ENCODE measurements around the gene LRCH3. TPM values are rescaled to one million over a fixed set of nuclear protein-coding genes. Genes with fewer than 3 reads are reported as not detected.

The LRCH3 gene
- total and polyA plus RNA-seq, 9 of the 15 experiments (the other 6 are each of a cell fraction or from before 2014, with no cell fraction given) = 4.6 to 75.3 (median 30.3) TPM

- TF ChIP-seq ZNF592 (IDR thresholded peaks at IDR 0.05) (peak; percentile 87), ETS1 (conservative IDR thresholded peaks at IDR 0.05; ENCODE audit: control insufficient read depth, low read depth, low read length) (peak; percentile 55; the same call in 1 of the 2 replicates), SMARCA5 (IDR thresholded peaks at IDR 0.05) (no peak), TEAD4 (IDR thresholded peaks at IDR 0.05; ENCODE audit: low read length) (peak; percentile 6; the same call in 1 of the 2 replicates), TEAD4 (CRISPR knock-in tag; IDR thresholded peaks at IDR 0.05; ENCODE audit: borderline replicate concordance) (no peak), ZNF445 (CRISPR knock-in tag; IDR thresholded peaks at IDR 0.05; ENCODE audit: low read depth) (no peak), HNRNPH1 (optimal IDR thresholded peaks at IDR 0.05; ENCODE audit: low read depth, low read length) (no peak), JUN (IDR thresholded peaks at IDR 0.05; ENCODE audit: borderline replicate concordance, low read depth, low read length) (no peak; the same call in 1 of the 2 replicates), JUN (CRISPR knock-in tag; IDR thresholded peaks at IDR 0.05; ENCODE audit: borderline replicate concordance) (0 out of 2 replicates have a peak, but pooled peaks have one; percentile 39), ZC3H4 (CRISPR knock-in tag; IDR thresholded peaks at IDR 0.05; ENCODE audit: borderline replicate concordance) (no peak), MEIS2 (IDR thresholded peaks at IDR 0.05; ENCODE audit: partially characterized antibody) (peak; percentile 79), L3MBTL2 (IDR thresholded peaks at IDR 0.05) (peak; percentile 98), VEZF1 (CRISPR knock-in tag; IDR thresholded peaks at IDR 0.05) (peak; percentile 91), PCBP1 (IDR thresholded peaks at IDR 0.05; ENCODE audit: low read depth, low read length, poor library complexity, severe bottlenecking) (peak; percentile 92)
- TF ChIP-seq, protein P1, sequence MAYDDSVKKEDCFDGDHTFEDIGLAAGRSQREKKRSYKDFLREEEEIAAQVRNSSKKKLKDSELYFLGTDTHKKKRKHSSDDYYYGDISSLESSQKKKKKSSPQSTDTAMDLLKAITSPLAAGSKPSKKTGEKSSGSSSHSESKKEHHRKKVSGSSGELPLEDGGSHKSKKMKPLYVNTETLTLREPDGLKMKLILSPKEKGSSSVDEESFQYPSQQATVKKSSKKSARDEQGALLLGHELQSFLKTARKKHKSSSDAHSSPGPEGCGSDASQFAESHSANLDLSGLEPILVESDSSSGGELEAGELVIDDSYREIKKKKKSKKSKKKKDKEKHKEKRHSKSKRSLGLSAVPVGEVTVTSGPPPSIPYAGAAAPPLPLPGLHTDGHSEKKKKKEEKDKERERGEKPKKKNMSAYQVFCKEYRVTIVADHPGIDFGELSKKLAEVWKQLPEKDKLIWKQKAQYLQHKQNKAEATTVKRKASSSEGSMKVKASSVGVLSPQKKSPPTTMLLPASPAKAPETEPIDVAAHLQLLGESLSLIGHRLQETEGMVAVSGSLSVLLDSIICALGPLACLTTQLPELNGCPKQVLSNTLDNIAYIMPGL (CRISPR knock-in tag; IDR thresholded peaks at IDR 0.05) = peak; percentile 76; the same call in 1 of the 2 replicates
Observed at GRCh38 chr3:197749601-197750395, 41.3 kb upstream of the LRCH3 start, which contains the start of gene FYTTD1 (continued).
